Stimulated activated CD8-positive, alpha-beta memory T cell treated with anti-CD3 and anti-CD28 coated beads, Interleukin-4, amount 100 ng/mL, for 48 hours (primary cell): ENCODE measurements around the gene SLC43A1.
"Not testable (repeated sequence)": the region's sequence is repeated elsewhere in the genome, so short reads cannot be mapped to it uniquely, and the experiment has no call there.

Experiments used
- DNase-seq: peaks from one replicate; pipeline ENCODE4 v3.0.0-alpha.2; 2020

SLC43A1 gene

DNA sequence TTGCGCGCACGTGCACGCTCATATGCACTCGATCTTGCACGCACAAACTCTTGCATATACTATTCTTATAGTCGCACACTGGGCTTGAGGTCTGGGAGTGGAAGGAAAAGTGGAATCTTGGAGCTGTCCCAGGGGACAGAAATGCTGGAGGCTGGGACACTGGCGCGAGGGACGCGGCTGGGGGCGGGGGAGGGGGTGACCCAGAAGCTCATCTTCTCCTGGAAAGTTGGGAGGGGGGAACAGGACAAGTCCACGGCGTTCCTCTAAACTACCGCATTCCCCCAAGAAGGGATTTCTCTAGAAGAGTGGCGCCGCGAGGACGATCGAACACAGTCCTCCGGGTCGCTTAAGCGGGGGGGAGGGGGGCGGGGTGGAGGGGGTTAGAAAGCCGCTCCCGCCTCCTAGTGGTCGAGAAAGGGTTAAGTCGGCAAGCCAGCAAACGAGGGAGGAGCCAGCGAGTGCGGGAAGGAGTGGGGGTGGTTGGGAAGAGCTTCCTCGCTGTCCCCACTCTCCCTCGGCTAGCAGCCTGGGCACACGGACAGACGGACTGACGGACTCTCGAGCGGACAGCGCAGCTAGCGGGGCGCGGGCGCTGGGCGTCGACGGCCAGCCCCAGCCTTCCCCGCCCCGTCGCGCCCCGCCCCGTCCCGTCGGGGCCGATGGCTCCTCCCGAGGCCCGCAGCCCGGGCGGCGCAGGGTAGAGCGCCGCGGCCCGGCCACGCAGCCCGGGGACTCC lies 55.3 kb downstream of the SLC43A1 start, which contains the start of gene RTN4RL2:
Gene RTN4RL2 (plus strand): TSS at position 507 of the 736 bp plus-strand sequence. CDS start 338 bp downstream, outside the sequence.
- DNase-seq, result peak; percentile 71

- peak; percentile 42 for DNase-seq
These were observed 56.1 kb downstream of the SLC43A1 start for GRCh38 chr11:57459164-57460021.

DNA sequence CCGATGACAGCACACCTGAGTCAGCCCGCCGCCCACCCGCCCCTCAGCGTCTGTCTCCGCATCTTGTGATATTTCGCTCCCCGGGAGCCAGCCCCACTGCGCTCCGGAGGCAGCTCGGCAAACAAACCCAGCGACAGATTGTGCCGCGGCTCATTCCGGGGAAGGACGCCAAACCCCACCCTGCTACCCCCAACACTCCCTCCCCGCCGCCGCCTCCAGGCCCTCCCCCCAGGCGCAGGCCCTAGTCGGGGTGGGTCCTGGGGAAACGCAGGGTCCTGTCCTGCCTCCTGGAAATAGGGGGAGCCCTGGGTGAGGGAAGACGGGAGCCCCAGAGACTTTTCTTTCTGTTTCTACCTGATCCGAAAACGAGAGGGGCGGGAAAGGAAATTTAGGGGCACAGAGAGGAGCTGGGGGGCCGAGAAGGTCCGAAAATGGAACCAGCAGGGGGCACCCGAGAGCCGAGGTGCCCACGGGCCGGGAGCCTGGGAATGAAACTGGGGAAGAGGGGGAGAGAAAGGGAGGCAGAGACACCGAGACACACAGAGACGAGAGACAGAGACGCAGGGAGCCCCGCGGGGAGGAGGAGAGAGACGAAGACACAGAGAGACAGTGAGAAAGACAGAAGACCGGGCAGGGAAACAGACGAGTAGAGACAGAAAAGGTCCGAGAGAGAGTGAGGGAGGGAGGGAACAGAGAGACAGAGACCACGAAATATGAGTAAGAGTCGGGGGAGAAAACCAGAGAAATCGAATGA lies 56.9 kb downstream of the SLC43A1 start:
- DNase-seq, result peak; percentile 81

DNA sequence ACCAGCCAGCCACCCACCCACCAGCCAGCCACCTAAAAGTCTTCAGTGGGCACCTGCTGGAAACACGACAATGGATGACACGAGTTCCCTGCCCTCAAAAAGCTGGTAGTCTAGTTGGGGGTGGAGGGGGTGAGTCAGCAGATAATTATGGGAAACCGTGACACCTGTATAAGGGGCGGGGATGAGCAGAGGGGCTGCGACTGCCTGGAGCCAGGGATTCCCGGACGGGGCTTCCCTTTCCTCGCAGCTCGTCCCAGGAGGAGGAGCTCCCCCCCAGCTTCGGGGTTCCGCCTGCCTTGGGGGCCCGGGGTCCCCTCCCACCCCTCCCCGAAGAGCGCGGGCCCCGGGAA lies 57.5 kb downstream of the SLC43A1 start:
- DNase-seq, result peak; percentile 48

- no peak for DNase-seq
These were observed 57.9 kb downstream of the SLC43A1 start for GRCh38 chr11:57457643-57458023.

- DNase-seq, result peak; percentile 89
These were observed 58.4 kb downstream of the SLC43A1 start for GRCh38 chr11:57456960-57457642.

GRCh38 chr11:57453543-57454177 lies 61.8 kb downstream of the SLC43A1 start:
- DNase-seq, result no peak

DNA sequence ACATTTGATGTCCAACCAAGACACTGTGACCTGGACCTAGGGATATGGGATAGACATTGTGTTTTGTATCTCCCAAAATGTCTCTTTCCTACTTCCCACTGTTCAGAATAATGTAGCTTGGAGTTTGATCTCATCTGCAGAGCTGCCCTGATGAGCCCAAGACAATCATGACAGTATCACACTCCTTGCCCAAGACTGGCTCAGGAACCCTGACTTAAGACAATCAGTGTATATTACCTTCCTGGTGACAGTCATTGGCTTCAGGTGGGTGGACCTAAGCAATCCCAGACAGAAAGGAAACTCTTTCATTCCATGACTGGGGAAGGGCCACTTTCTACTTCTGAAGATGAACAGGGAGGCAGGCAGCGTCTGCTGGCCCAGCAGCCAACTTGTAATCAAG lies 69.4 kb downstream of the SLC43A1 start:
- no peak for DNase-seq

DNA sequence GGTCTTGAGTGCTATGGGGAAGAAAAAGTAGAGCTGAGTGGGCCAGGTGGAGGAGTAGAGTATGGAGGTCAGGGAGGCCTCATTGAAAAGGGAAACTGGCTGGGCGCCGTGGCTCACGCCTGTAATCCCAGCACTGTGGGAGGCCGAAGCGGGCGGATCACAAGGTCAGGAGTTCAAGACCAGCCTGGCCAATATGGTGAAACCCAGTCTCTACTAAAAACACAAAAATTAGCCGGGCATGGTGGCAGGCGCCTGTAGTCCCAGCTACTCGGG lies 70.4 kb downstream of the SLC43A1 start:
- DNase-seq, result not testable (repeated sequence)

DNA sequence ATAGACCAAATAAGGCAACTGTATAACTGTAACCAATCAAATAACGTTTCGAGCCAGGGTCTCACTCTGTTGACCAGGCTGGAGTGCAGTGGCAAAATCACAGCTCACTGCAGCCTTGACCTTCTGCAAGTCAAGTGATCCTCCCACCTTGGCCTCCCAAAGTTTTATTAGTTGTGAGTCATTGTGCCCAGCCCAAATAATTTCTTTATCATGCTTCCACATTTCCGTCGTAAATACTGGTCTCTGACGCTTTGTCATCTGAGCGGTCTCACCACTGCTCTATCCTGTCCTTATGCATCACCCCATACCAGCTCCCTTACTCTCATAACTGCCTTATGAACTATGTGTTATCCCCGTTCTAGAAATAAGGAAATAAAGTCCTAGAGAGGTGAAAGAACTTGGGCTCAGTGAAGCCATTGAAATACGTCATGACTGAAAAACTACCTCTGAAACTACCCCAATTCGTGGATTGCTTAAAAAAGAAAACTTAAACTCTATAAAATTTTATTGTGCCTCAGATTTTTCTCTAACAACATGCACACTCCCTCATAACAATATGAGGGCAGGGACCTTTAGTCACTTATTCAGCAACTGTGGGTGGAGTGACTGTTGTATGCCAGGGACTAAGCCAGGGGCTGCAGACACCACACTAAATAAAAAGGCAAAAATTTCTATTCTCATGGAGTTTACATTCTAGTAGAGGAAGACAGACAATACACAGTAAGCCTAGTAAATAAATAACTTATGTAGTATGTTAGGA lies 71.0 kb downstream of the SLC43A1 start:
- DNase-seq, result no peak

DNA sequence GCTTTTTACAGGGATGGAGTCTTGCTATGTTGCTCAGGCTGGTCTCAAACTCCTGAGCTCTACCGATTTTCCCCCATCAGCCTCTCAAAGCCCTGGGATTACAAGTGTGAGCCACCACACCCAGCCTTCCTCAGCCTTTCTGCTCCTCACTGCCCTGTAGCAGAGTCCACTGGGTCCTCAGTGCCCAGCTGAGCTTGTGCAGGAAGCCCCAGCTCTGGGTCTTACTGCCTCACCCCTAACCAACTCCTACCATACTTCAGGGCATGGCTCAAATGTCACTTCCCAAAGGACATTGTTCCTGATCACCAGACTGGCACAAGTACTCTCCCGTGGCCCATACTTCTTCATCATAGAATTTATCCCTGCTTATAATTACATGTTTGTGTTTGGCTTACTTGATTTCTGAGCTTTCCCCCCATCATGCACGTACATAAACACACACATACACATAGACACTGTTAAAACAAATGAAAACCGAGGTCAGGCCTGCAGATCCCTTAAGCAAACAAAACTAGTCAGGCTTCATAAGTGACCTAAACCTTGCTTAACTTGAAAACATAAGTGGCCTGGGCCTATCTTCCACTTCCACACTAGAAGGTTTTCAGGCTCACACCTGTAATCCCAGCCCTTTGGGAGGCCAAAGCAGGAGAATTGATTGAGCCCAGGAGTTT lies 74.6 kb downstream of the SLC43A1 start:
- no peak for DNase-seq

GRCh38 chr11:57439786-57440185 lies 75.7 kb downstream of the SLC43A1 start:
- no peak for DNase-seq

GRCh38 chr11:57438345-57439285 lies 76.9 kb downstream of the SLC43A1 start:
- DNase-seq, result no peak

DNA sequence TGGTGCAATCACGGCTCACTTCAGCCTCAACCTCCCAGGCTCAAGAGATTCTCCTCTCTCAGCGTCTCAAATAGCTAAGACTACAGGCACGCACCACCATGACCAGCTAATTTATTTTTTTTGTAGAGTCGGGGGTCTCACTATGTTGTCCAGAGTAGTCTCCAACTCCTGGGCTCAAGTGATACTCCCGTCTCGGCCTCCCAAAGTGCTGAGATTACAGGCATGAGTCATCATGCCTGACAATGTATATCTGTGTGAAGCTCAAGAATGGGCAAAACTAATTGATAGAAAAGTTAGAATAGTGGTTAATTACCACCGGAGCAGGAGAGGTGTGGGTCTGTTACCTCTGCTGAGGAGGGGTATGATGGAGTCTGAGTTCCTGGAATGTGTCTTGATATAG lies 79.5 kb downstream of the SLC43A1 start:
- DNase-seq, result no peak

DNA sequence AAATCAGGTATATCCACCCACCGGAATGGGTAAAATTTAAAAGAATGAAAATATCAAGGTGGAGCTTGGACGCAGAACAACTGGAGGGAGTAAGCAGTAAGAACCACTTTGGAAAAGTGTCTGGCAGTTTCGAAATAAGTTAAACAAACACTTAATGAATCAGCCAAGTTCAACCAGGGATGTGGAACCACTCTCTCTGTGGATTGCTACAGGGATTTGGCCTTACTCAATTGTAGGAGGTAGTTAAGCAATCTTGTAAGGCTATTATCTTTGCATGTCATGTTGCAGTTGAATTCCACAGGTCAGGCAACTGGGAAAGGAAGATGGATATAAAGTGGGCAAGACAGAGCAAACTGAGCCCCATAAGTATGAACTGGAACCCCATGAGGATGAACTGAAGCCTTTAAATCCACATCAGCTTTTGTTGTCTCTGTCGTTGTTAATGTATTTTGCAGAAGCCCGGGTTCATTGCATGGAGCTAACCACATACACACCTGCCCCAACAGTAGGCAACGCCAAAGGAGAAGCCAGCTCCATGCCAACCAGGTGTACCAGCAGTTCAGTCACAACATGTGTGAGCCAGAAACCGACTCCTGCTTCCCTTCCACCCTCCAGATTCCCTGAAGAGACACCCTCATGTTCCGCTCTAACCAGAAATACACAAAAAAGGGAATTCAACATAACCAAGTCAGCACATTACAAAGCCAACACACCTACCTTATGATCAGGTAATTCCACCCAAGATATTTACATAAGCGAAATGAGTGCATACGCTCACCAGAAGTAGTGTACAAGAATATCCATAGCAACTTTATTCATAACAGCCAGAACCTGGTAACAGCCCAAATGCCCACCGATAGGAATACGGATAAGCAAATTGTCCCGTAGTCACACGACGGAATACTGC lies 80.6 kb downstream of the SLC43A1 start:
- no peak for DNase-seq
